Stimulated activated CD8-positive, alpha-beta memory T cell treated with anti-CD3 and anti-CD28 coated beads, Interleukin-7, amount 100 ng/mL, for 4 hours (primary cell): ENCODE results near the gene TRIM27.
"Not testable (repeated sequence)": the region's sequence is repeated elsewhere in the genome, so short reads cannot be mapped to it uniquely, and the experiment has no call there.

Experiments used
- DNase-seq, 2 donors: peaks; one replicate each; pipeline ENCODE4 v3.0.0-alpha.2; 2020; ENCODE audit warnings: low read depth in 2 of 2

The TRIM27 gene, protein sequence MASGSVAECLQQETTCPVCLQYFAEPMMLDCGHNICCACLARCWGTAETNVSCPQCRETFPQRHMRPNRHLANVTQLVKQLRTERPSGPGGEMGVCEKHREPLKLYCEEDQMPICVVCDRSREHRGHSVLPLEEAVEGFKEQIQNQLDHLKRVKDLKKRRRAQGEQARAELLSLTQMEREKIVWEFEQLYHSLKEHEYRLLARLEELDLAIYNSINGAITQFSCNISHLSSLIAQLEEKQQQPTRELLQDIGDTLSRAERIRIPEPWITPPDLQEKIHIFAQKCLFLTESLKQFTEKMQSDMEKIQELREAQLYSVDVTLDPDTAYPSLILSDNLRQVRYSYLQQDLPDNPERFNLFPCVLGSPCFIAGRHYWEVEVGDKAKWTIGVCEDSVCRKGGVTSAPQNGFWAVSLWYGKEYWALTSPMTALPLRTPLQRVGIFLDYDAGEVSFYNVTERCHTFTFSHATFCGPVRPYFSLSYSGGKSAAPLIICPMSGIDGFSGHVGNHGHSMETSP

DNA sequence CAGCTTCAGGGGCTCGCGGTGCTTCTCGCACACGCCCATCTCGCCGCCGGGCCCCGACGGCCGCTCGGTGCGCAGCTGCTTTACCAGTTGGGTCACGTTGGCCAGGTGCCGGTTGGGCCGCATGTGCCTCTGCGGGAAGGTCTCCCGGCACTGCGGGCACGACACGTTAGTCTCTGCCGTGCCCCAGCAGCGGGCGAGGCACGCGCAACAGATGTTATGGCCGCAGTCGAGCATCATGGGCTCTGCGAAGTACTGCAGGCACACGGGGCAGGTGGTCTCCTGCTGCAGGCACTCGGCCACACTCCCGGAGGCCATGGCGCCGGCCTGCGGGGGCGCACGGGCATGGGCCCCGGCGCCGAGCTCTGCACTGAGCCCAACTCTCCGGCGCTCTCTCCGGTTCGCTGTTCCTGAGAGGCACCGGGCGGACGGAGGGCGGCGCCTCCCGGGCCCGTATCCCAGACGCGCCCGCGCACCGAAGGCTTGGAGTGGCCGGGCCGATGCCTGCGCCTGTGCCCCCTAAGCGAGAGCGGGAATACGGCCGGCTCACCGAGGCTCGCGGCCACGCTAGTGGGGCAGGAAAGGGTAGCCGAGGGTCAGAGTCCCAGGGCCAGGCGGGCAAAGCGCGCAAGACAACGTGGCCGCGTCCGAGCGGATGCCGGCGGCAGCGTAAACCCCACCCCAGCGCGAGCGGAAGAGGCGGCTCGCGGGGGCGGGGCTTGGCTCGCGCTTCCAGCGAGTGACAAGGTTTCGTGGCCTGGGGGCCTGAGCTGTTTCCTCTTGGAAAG lies at the start of gene TRIM27:
Gene TRIM27, minus strand, starts transcription at position 668 of the 785 bp plus-strand sequence. Its CDS starts 353 bp downstream, at position 315.
- DNase-seq = peak; percentile 46 to 77

DNA sequence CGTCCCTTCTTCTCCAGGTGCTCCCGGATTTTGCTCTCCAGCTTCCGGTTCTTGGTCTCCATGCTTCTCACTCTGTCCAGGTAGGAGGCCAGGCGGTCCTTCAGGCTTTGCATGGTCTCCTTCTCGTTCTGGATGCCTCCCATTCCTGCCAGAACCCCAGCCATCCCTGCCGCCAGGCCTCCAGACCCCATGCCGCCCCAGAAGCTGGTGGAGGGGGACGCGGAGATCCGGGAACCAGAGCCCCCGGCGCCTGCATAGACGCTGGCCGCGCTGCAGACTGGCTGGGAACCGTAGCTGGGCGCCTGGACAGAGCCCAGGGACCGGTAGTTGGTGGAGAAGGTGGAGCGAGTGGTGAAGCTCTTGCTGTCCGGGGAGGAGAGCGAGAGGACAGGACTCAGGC lies 46.3 kb upstream of the TRIM27 start:
- not testable (repeated sequence) for DNase-seq

DNA sequence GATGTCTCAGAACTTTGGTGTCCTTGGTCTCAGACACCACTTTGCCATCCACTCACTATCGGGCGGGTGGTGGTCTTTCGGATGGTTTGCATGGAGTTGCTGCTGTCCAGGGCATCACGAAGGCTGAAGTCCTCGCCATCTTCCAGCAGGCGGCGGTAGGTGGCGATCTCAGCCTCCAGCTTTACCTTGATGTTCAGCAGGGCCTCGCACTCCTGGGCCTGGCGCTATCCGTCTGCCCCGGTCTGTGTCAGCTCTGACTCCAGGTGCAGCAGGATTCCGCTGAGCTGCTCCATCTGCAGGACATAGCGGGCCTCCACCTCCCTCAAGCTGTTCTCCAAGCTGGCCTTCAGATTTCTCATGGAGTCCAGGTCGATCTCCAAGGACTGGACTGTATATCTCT lies 45.3 kb upstream of the TRIM27 start:
- DNase-seq = no peak

DNA sequence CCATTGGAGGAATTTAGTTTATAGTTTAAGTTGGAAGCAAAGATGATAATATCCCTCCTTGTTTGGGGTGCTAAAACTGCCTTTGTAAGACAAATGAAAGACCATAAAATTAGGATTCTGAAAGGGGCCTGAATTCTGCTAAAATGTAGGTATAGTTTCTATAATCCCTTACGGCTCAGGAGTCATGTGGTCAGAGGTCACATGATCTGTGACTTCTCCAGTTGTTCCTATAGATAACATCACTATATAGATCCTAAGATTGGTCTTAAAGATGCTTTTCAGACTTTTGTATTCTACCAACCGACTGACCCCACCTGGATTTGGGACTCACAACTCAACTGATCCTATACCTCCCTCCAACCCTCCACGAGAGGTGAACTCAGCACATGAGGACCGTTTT lies 44.7 kb upstream of the TRIM27 start:
- no peak for DNase-seq

DNA sequence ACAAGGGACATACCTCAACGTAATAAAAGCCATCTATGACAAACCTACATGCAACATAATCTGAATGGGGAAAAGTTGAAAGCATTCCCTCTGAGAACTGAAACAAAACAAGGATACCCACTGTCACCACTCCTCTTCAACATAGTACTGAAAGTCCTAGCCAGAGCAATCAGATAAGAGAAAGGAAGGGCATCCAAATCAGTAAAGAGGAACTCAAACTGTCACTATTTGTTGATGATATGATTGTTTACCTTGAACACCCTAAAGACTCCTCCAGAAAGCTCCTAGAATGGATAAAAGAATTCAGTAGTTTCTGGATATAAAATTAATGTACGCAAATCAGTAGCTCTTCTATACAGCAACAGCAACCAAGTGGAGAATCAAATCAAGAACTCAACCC lies 41.9 kb upstream of the TRIM27 start:
- no peak for DNase-seq

DNA sequence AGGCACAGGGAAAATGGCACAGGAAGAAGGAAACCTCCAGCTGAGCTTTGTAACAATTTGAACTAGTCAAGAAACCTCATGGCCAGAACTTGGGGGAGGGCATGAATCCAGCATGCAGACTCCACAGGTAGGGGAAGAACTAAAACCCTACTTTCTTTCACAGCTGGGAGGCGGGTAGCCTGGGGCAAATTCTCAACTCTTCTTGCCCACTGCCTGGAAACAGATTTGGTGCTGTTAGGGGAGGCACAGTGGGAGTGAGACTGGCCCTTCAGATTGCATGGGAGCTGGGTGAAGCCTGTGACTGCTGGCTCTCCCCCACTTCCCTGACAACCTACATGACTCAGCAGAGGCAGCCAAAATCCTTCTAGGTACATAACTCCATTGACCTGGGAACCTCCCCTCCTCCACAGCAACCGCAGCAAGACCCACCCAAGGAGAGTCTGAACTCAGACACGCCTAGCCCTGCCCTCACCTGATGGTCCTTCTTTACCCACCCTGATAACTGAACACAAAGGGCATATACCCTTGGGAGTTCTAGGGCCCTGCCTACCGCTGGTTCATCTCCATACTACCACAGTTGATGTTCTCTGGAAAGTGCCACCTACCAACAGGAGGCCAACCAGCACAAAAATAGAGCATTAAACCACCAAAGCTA lies 37.2 kb upstream of the TRIM27 start:
- no peak for DNase-seq

DNA sequence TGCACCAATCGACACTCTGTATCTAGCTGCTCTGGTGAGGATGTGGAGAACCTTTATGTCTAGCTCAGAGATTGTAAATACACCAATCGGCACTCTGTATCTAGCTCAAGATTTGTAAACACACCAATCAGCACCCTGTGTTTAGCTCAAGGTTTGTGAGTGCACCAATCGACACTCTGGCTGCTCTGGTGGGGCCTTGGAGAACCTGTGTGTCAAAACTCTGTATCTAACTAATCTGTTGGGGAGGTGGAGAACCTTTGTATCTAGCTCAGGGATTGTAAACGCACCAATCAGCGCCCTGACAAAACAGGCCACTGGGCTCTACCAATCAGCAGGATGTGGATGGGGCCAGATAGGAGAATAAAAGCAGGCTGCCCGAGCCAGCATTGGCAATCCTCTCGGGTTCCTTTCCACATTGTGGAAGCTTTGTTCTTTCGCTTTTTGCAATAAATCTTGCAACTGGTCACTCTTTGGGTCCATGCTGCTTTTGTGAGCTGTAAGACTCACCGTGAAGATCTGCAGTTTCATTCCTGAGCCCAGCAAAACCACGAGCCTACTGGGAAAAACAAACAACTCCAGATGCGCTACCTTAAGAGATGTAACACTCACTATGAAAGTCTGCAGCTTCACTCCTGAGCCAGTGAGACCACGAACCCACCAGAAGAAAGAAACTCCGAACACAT lies 34.9 kb upstream of the TRIM27 start:
- DNase-seq = not testable (repeated sequence)

DNA sequence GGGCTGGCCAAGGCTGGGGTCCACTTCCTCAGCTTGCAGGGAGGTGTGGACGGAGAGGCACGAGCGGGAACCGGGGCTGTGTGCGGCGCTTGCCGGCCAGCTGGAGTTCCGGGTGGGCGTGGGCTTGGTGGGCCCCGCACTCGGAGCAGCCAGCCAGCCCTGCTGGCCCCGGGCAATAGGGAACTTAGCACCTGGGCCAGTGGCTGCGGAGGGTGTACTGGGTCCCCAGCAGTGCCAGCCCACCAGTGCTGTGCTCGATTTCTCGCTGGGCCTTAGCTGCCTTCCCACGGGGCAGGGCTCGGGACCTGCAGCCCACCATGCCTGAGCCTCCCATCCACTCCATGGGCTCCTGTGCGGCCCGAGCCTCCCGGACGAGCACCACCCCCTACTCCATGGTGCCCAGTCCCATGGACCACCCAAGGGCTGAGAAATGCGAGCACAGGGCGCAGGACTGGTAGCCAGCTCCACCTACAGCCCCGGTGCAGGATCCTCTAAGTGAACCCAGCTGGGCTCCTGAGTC lies 34.1 kb upstream of the TRIM27 start:
- not testable (repeated sequence) for DNase-seq

DNA sequence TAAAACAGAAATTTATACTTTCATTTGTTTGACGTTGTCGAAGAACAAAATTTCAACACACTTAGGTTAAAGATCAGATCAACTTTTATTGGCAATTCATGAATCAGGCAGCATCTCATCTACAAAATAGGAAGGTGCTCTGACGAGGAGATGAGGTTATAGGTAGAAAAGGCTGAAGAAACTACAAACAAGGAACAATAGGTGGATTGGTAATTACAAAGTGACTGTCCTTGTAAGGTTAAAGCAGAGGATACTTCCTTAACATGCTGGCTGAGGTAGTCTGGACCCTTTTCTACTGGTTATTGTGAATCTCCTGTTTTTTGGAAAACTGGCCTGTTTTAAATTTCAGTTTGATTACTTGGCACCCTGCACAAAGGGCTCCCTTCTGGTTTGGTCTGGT lies 32.5 kb upstream of the TRIM27 start:
- no peak for DNase-seq

DNA sequence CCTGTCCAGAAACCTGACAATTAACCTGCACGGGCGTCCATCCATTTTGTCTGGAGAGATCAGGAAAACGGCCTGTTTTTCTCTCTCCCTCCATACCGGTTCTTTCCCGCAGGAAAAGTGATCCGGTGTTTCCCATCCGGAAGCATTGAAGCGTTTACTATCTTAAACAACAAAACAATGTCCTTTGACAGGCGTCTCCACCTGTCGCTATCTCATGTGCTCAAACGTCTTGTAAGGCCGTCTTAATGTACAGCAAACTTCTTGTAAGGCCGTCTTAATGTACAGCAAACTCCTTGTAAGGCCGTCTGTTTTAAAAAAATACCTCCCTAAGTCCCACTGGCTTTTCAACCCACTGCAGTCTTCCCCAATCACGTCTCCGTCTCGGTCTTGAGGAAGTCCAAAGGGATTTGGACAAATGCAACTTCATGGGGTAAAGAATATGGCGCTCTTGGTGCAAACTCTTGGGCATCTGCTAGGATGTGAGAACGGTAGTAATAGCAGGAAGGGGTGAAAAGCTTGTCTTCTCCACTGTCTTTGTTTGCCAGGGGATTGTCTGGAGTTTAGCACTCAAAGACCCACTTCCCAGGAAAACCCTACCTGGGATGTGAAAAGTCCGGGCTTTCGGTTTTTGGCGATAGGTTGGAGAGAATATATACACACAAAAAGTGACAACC lies 29.9 kb upstream of the TRIM27 start:
- no peak for DNase-seq

DNA sequence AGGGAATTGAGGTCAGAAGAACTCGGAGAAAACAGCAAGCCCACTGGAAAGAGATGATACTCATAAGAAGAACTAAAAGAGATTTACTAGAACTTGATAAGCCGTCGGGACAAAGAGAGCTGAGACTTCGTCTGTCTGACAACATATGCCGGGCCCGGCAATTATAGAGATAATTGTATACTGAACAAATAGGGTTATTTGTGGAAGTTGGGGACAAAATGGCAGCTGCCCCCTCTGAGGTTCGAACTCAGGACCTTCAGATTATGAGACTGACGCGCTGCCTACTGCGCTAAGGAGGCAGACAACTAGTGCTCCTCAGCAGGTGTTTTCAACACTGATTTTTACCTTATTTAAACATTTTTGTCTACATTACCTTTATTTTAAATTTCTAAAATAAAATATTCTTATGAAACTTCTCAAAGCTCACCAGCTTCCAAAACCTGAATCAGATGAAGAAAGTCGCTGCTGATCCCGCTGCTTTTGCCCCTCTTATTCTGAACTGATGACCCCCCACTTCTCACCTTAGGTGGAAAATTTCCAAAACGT lies 29.3 kb upstream of the TRIM27 start:
- DNase-seq = peak; percentile 40 to 54

DNA sequence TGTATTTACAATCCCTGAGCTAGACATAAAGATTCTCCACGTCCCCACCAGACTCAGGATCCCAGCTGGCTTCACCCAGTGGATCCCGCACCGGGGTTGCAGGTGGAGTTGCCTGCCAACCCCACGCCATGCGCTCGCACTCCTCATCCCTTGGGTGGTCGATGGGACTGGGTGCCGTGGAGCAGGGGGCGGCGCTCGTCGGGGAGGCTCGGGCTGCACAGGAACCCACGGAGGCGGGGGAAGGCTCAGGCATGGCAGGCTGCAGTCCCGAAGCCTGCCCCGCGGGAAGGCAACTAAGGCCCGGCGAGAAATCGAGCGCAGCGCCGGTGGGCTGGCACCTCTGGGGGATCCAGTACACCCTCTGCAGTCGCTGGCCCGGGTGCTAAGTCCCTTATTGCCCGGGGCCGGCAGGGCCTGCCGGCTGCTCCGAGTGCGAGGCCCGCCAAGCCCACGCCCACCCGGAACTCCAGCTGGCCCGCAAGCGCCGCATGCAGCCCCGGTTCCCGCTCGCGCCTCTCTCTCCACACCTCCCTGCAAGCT lies 25.9 kb upstream of the TRIM27 start:
- DNase-seq = not testable (repeated sequence)

DNA sequence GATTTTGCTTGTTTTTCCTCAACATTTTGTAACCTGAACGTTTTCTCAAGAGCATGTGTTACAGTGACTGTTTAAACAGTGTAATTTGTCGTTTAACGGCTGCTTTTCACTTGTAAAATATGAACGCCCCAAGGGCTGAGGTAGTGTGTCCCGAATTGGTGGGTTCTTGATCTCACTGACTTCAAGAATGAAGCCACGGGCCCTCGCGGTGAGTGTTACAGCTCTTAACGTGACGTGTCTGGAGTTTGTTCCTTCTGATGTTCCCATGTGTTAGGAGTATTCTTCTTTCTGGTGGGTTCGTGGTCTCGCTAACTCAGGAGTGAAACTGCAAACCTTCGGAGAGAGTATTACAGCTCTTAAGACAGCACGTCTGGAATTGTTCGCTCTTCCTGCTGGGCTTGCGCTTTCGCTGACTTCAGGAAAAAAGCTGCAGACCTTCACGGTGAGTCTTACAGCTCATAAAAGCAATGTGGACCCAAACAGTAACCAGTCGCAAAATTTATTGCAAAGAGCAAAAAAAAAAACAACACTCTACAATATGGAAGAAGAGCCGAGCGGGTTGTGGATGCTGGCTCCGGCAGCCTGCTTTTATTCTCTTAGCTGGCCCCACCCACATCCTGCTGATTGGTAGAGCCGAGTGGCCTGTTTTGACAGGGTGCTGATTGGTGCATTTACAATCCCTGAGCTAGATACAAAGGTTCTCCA lies 25.1 kb upstream of the TRIM27 start:
- DNase-seq = no peak

DNA sequence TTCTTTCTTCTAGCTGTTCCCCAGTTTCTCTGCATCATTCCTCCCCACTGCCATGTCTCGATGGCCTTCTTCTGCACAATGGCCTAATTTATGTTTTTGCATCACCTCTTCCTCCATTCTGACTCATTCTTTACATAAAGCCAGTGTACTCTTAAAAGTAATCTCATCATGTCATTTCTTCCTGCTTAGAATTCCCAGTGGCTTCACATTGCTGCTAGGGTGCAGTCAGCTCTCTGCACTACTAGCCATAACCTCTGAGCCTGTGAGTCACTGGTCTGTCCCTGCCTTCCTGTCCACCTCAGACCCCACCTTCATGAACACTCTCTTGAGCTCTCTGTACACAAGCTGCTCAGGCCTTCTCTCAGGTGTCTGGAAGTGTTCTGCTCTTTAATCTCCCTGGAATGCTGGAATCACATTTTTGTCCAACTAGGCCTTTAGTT lies 24.1 kb upstream of the TRIM27 start:
- no peak for DNase-seq

DNA sequence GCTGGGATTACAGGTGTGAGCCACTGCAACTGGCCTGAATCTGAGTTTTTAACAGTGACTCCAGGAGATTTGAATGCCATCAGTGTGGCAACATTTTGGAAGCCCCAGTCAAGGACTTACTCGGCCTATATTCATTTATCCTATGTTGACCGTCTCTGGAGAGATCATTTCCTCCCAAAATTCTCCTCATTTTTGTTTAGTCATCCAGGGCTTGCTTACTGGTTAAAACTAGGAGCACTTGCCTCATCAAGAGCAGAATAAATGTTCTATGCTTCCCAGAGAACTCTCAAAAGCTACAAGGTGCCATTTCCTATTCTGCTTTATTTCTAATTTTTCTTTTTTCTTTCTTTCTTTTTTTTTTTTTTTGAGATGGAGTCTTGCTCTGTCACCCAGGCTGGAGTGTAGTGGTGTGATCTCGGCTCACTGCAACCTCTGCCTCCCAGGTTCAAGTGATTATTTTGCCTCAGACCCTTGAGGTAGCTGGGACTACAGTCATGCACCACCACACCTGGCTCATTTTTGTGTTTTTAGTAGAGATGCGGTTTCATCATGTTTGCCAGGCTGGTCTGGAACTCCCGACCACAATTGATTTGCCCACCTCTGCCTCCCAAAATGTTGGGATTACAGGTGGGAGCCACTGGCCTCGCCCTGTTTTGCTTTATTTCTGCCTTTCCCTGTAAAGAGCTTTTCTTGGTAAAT lies 23.4 kb upstream of the TRIM27 start:
- no peak for DNase-seq

DNA sequence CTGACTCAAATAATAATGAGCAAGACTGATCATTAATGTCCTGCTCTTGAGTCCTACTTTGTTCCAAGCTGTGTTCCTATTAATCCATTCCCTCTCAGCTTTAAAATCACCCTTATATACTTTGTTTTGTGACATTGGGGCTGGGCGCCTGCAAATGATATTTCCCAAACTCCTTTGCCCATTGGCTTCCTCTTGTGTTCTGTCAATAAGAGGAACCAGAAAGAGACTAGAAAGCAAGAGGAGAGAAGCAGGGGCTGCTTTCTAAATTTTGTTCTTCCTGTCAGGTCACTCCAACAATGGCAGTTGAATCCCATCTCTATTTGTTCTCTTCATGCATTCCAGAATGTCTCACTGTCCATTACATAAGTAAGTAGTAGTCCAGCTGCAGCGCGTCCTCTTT lies 21.6 kb upstream of the TRIM27 start:
- DNase-seq = no peak

DNA sequence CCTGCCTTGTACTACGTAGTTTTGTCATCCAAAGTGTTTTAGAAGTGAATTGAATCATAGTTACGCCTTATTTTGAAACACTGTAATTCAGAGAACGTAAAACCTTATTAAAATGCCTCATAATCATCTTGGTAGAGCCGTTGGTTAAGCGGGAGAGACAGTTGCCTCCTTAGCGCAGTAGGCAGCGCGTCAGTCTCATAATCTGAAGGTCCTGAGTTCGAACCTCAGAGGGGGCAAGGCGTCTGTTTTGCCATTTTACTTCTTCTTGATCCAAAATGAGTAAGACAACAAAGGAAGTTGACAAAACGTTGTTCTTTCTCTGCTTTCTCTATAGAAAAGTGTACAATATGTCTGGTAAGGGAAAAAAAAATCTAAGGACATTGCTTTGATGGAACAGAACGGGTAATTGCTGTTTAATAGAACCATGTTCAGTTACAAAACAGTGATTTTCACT lies 20.7 kb upstream of the TRIM27 start:
- DNase-seq = peak; percentile 58 to 71

DNA sequence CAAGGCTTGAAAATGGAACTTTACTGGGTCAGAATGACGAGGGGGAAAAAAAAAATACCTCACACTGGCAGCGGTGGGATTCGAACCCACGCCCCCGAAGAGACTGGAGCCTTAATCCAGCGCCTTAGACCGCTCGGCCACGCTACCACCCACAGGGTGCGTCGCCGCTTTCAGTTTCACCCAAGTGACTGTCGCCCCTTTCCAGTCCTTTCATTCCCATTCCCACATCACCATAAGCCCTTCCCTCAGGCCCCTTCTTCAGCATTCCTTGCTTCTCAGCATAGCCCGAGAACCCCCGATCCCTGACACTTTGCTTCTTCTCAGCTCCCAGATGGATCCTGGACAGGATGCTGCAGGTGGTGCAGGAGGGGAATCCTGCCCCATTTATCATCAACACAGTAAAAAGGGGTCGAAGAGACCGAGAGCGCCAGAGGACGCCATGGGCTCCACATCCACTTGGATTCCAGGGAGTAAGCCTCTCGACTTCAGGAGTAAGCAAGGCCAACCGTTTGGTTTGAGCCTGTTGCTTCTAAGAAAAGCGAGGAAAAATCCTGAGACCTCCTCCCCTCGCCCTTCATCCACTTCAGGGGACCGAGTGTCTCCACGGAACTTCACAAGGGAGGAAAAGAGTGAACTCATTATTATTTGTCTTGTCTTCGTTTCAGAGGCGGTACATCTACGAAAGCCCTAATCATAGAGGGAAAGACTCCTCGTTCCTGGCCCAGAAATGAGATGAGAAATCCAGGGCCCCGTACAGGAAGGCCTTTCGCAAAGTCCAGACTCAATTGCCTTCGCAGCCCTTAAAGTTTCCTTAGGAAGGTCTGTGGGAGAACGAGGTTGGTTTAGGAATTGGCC lies 20.0 kb upstream of the TRIM27 start:
- DNase-seq = peak; percentile 37 to 53
